Type B pancreatic cell (in vitro differentiated cells): ENCODE results near the gene PROSER3. TPM values are rescaled to one million over a fixed set of nuclear protein-coding genes. Genes with fewer than 3 reads are reported as not detected.

Experiments used
- DNase-seq: peaks from one replicate; pipeline ENCODE4 v3.0.0; 2021; ENCODE audit warnings: mixed read lengths; ENCODE audit not compliant: unreplicated experiment; ENCODE audit errors: extremely low spot score
- H3K27ac Mint-ChIP-seq: 2 replicates; pipeline ENCODE4 v1.8.0; 2021; ENCODE audit warnings: mild to moderate bottlenecking, mixed read lengths
- H3K27me3 Mint-ChIP-seq: 2 replicates; pipeline ENCODE4 v1.8.0; 2021; ENCODE audit warnings: mixed read lengths
- H3K36me3 Mint-ChIP-seq: 2 replicates; pipeline ENCODE4 v1.8.0; 2021; ENCODE audit warnings: mixed read lengths
- H3K4me1 Mint-ChIP-seq: one replicate; pipeline ENCODE4 v1.8.0; 2021; ENCODE audit warnings: mixed read lengths; ENCODE audit not compliant: unreplicated experiment
- H3K4me3 Mint-ChIP-seq: 2 replicates; pipeline ENCODE4 v1.8.0; 2021; ENCODE audit warnings: mild to moderate bottlenecking, mixed read lengths
- H3K9me3 Mint-ChIP-seq: 2 replicates; pipeline ENCODE4 v1.8.0; 2021; ENCODE audit warnings: mixed read lengths
- long read RNA-seq: library from polyadenylated mRNA; unstranded; transcript quantifications from one replicate; pipeline ENCODE4 v2.0.0, GENCODE V29; 2020
- total RNA-seq: library from RNA; stranded (reverse); gene quantifications from 2 replicates; pipeline ENCODE4 v1.2.1, GENCODE V29; 2021; ENCODE audit warnings: low replicate concordance
- TF ChIP-seq, protein P1 (sequence below): fragments of 200-600 bp; sonication (generic); conservative IDR thresholded peaks from 2 replicates; pipeline ENCODE4 v1.5.0; 2021; ENCODE audit warnings: antibody characterized with exemption, mild to moderate bottlenecking

PROSER3 gene
- total RNA-seq: 34.6 and 48.0 TPM in 2 replicates
- long read RNA-seq: 0 reads

DNA sequence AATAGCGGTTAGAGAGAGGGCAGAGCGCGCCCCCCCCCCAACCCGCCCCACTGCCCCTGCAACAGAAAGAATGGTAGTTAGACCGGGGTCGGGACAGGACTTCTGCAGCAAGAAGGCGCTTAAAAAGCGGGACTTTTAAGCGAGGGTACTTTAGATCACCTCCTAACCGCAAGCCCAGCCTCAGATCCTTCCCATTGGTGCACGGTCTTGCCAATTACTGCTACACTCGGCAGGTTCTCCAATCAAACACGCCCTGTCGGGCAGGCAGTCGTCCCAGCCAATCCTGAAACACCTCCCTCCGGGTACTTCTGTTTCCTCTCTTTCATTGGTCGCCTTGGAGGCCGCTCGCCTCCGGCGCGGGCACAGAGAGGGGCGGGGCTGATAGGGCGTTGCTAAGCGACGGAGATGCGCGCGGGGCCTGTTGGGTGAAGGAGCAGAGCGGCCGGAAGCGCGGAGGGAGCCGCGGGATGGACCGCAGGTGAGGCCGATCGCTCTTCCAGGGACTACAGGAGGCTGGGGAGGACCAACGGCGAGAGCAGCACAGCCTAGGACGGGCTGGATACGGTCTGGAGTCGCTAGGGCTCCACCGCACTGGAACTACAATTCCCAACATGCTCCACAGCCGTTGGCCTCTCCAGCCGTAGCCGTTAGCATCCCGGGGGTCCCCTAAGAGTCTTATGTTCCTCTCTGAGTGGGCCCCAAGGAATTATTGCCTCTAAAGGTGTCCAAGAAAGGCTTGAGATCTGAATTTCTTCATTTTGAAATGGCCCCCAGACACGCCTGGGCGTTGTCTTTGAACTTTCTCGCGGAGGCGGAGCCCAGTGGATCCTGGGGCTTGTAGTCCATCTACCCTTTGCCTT lies at the start of gene PROSER3:
PROSER3 (plus strand) TSS at position 428 of the 860 bp plus-strand sequence; CDS start at position 468, 40 bp downstream.
- H3K36me3 Mint-ChIP-seq: peaks cover 7% of the 10 kb centered on the region
- no peaks in the 10 kb centered on the region for H3K9me3 Mint-ChIP-seq

DNA sequence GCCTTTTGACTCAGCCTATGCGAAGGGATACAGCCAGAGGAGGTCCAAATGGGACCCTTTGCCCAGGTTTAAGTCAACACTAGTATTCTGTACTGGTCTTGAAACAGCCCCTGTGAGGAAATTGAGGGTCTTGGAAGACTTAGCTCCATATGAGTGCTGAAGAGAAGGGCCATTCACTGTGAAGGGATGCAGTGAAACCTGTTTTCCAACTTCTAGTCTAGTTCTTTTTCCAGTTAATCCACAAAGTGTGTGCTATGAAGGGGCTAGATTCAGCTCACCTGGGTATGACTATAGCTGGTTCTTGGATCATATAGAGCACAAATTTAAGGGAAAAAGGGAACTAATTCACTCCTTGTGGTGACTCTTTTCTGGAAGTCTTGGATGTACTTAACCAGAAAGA lies 49.6 kb upstream of the PROSER3 start:
- Mint-ChIP-seq H3K27ac (no peak overlapping the region), H3K4me3 (no peak overlapping the region), H3K9me3 (no peaks in the 10 kb centered on the region), H3K4me1 (no peaks in the 10 kb centered on the region), H3K27me3 (no peaks in the 10 kb centered on the region), H3K36me3 (no peaks in the 10 kb centered on the region)
- DNase-seq: no peak
- TF ChIP-seq, protein P1, sequence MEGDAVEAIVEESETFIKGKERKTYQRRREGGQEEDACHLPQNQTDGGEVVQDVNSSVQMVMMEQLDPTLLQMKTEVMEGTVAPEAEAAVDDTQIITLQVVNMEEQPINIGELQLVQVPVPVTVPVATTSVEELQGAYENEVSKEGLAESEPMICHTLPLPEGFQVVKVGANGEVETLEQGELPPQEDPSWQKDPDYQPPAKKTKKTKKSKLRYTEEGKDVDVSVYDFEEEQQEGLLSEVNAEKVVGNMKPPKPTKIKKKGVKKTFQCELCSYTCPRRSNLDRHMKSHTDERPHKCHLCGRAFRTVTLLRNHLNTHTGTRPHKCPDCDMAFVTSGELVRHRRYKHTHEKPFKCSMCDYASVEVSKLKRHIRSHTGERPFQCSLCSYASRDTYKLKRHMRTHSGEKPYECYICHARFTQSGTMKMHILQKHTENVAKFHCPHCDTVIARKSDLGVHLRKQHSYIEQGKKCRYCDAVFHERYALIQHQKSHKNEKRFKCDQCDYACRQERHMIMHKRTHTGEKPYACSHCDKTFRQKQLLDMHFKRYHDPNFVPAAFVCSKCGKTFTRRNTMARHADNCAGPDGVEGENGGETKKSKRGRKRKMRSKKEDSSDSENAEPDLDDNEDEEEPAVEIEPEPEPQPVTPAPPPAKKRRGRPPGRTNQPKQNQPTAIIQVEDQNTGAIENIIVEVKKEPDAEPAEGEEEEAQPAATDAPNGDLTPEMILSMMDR: no peak

More for the DNA sequence above, at the start of gene PROSER3:
- TF ChIP-seq, protein P1: no peak
- DNase-seq: peak; percentile 97
- peaks cover 9% of the 10 kb centered on the region for H3K4me1 Mint-ChIP-seq
- H3K4me3 Mint-ChIP-seq: peak within 1 kb of the TSS; percentile 99
- peak within 1 kb of the TSS; percentile 97 for H3K27ac Mint-ChIP-seq
- H3K27me3 Mint-ChIP-seq: peaks cover 14% of the 10 kb centered on the region

DNA sequence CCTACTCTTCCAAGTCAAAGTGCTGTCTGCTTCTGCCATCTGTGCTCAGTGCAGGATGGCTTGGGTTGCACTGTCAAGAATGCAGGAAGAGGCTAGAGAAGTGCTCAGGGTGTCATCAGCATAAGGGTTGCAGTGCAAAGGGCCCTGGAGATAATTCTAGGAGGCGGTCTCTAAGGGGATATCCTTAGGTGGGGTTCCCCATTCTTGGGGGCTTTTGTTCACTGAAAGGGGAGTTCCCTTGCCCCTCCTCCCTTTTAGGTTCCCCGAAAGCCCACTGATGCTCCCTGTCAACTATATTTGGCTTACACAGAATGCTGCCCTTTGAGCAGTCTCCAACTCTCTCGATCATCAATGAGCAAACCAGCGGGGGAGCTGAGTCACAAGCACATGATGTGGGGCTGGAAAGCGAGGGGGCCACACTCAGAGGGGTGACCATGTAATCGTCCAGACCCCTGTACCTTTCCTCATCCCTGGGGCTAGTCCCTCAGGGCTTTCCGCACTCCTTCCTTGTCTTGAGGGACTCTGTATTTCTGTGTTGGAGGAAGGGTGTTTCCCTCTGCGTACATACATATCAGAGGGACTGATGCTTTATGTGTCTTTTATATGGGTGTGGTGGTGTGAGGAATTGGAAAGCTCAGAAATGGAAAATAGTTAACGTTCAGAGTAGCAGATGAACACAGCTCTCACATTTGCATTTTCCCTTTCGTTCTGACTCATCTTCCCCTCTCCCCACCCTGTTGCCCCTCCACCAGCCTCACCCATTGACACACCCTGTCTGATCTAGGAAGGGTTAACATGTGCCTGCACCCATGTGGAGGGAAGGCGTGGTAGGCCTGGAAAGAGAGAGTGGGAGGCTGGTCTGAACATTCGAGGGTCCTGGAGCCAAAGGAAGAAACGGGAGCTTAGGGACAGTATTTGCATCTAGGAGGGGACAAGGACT lies 46.9 kb upstream of the PROSER3 start:
- Mint-ChIP-seq H3K4me3 (no peak overlapping the region), H3K27ac (no peak overlapping the region), H3K36me3 (no peaks in the 10 kb centered on the region), H3K4me1 (peaks cover 1% of the 10 kb centered on the region), H3K9me3 (no peaks in the 10 kb centered on the region), H3K27me3 (no peaks in the 10 kb centered on the region)
- TF ChIP-seq, protein P1: no peak
- DNase-seq: no peak

DNA sequence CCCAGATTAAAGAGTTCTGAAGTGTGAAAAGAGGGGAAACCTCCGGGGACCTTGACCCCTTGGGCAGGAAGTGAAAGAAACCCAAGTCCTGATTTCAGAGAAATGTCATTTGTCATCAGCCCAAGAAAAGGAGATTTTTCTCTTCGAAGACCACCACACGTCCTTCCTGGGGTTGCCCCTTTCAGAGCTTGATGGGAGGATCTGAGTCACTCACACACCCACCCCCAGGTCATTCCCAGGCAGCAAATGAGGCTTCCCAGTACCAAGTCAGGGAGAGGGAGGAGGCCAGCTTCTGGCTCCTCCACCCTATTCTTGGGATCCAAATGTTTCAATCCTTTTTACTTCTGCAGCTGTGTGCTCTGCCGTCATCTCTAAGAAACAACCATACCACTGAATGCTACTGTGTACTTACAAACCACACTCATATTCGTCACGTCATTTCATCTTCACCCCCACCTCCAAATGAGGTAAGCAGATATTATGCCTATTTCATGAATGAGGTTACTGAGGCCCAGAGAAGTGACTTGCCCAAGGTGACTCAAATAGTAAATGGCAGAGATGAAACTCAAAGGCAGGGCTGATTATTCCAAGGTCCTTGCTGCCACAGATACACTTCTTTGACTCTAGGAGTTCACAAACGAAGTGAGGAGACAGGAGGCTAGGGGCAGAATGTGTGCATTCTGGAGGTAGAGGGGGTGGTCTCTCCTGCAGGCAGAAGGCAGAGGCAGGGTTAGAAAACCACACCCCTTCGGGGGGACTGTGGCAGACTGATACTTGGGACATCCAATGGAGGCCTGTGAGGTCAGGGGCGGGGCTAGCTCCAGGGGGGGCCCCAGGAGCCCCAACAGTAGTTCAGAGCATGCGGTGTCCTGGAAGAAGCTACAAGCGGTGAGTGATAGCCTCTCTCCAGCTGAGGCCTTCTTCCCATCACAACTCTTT lies 45.1 kb upstream of the PROSER3 start:
- Mint-ChIP-seq H3K4me3 (no peak overlapping the region), H3K27me3 (no peaks in the 10 kb centered on the region), H3K36me3 (no peaks in the 10 kb centered on the region), H3K9me3 (no peaks in the 10 kb centered on the region), H3K27ac (no peak overlapping the region), H3K4me1 (peaks cover 9% of the 10 kb centered on the region)
- no peak for DNase-seq
- TF ChIP-seq, protein P1: no peak

DNA sequence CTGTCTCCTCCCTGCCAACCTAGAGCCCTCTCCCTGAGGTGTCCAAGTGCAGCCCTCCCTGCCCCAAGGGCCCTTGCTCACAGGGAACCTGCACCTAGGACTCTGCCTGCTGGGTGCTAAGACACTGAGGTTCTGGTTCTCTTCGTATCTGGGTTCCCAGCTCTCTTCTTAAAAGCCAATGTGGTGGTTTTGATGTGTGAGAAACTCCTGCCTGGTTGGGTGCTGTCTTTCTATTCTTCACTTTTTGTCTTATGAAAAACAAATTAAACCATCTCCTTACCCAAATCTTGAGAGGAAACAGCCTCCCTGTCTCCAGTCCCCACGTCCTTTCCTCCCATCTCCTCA lies 44.5 kb upstream of the PROSER3 start:
- no peaks in the 10 kb centered on the region for H3K9me3 Mint-ChIP-seq
- no peak overlapping the region for H3K27ac Mint-ChIP-seq
- H3K4me1 Mint-ChIP-seq: peaks cover 9% of the 10 kb centered on the region
- no peaks in the 10 kb centered on the region for H3K36me3 Mint-ChIP-seq
- no peaks in the 10 kb centered on the region for H3K27me3 Mint-ChIP-seq
- no peak overlapping the region for H3K4me3 Mint-ChIP-seq
- TF ChIP-seq, protein P1: no peak
- no peak for DNase-seq
